Middle frontal gyrus (tissue), 1 donor: ENCODE data around the gene MPHOSPH8.
"Not testable (repeated sequence)": the region's sequence is repeated elsewhere in the genome, so short reads cannot be mapped to it uniquely, and the experiment has no call there.

ENCODE experiments used
- DNase-seq: peaks from one replicate; pipeline ENCODE4 v3.0.0-alpha.2; 2015; ENCODE audit warnings: low spot score; ENCODE audit errors: extremely low spot score

Gene MPHOSPH8

DNA sequence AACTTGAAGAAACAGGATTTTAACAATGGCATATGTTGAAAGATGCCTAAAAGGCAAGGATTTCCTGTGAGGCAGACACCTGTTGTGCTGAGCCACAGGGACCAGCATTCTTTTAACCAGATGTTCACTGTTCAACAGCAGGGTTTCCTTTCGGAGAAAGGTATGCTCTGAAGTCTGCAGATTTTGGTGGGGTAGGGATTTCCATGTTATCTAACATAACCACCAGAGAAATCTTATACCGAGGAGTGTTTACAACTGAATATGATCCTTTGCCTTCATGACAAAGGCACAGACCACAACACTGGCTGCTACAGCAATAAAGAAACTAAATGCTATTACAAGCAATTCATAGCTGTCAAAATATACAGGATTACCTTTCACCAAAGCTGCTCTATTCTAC is 48.1 kb downstream of the MPHOSPH8 start:
- no peak for DNase-seq

DNA sequence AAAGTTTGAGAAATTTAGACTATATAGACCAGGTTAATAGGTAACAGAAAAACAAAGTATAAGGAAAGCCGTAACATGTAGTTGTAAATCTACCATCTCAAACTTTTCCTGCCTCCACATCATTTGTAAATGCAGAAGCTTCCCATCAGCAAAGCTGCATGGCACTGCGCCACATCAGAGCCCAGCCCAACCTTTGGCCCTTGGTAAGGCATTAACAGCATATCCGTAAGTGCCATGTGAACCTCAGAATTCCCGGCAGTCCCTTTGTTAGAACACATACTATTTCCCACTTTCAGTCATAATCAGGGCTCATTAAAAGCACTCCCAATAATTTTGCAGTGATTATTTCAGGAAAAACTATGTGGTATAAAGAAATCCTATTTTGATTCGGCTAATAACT is 51.6 kb downstream of the MPHOSPH8 start:
- DNase-seq: no peak

DNA sequence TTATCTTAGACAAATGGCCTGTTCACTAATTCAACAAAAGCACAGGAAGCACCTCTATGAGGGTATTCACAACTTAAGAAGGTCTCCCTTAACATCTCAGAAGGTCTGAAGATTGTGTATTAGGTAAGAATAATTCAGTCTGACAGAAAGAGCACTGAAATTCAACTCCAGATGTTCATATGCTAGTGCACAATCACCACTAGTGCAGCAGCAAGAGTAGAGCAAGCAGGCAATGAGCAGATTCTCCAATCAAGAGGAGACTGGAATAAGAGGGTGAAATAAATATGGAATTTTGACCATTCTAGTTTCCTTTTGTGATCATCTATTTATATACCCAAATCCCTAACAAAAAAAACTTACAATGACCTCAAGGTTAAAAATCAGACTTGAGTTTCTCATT is 52.0 kb downstream of the MPHOSPH8 start:
- no peak for DNase-seq

DNA sequence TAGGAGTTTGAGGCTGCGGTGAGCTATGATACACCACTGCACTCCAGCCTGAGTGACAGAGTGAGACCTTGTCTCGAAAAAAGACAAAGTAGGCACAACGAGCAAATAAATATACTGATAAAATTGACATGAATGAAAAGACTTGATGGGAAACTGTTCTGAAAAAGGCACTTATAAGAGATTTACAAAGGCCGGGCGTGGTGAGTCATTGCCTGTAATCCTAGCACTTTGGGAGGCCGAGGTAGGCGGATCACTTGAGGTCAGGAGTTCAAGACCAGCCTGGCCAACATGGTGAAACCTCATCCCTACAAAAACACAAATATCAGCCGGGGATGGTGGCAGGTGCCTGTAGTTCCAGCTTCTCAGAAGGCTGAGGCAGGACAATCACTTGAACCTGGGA is 58.0 kb downstream of the MPHOSPH8 start:
- DNase-seq: not testable (repeated sequence)

DNA sequence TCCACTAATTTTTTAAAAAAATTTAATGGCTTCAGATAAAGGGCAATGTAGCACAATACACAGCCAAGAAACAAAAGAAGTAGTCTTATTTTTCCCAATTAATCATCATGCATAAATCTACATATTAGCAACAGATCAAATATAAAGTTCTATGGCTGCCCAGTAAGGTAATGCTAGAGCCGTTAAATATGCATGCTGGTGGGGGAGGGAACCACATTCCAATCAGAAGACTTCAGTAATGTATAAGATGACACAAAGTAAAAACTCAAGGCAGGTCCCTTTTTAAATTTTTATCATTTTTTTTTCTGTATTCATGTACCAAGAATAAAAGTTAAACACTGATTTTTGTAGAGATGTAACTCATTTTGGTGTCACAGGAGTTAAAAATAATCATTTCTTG is 62.0 kb downstream of the MPHOSPH8 start:
- DNase-seq: no peak

DNA sequence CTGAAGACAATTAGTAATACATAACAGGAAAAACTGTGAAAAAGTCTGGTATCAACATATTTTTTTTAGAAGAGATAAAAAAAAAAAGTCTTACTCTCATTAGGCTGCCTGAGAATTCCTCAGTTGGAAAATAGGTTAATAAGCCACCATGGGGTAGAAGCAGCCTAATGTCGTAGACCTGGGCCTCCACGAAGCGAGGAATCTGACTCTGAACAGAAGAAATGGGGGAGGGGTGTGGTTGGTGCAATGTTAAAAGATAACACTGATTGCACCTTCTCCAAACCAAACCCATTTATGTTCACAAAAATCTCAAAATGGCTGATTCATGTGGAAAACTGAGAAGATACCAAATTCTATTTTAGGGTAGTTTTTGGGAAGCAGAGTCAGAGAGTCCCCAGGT is 62.4 kb downstream of the MPHOSPH8 start:
- DNase-seq: no peak

DNA sequence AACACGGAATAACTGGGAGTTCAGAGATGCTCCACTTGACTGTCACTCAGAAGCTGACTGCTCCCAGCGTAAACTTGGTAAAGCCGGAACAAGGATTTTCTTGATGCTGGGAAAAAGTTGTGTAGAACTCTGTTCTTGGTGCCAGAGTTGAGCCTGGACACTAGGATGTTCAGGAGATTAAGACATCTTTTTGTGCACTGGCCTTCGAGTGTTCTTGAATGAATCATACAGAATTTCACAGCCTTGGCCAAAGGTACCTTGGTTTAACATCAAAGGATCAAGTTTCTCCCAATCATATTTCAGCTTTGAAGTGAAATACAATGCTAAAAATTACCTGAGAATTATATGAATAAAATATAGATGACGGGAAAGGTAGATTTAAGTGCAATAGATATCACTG is 67.5 kb downstream of the MPHOSPH8 start:
- DNase-seq: not testable (repeated sequence)

DNA sequence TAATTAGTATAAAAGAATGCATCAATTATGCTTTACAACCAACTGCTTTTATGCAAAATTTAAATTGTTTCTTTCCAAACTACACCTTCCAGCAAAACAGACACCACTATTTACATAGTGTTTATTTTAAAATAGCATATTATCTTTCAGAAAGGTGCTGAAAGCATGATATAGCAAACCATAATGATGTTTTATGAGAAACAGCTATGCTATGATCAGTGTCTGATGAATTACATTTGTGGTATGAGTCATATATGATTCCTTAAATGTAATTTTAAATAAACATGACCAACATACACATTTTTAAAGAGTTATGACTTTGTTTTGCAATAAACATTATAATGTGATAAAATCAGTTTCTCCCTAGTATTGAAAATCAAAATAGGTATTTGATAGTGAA is 68.2 kb downstream of the MPHOSPH8 start:
- not testable (repeated sequence) for DNase-seq

DNA sequence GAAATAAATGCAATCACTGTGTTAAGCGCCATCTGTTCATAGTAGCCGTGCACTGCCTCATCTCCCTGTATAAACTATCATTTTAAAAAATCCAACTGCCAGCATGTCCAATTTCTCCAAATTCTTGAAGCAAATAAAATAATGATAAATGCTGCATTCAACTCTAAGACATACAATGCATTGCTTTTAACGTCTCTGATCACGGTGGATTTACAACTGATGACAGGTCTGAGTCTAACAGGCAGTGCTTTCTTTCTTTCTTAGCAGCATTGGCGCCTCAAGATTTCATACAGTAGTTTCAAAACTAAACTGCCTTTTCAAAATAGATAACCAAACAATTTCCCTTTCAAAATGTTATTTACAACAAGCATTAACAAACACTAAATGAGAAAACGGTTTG is 70.8 kb downstream of the MPHOSPH8 start:
- DNase-seq: not testable (repeated sequence)

DNA sequence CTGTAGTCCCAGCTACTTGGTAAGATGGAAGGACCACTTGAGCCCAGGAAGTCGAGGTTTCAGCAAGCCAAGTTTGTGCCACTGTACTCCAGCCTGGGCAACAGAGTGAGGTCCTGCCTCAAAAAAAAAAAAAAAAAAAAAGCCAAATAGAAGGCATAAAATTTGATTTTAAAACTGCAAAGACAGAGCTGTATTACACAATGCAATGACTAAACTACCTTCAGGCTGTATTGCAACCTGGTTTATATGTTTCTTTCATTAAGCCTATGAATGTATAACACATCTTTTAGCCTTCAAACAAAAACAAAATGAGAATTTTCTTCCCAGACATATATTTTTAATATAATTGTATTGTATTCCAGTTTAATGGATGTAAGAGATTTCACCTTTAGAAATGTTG is 75.6 kb downstream of the MPHOSPH8 start:
- DNase-seq: not testable (repeated sequence)

DNA sequence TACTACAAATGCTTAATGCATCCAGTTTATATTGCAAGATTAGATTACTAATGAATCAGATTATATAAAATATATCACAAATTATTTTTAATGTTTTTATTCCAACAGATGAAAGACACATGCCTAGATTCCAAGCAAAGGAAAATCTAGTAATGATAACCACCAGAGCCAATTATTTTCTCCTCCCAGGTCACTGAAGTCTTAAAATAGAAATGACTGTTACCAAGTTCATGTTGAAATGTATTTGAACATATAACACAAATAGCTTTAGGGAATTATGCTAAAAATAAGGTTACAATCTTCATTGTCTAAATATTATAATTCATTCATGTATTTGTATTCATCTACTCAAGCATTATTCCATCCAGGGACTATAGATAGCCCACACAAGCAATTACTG is 76.3 kb downstream of the MPHOSPH8 start:
- not testable (repeated sequence) for DNase-seq

DNA sequence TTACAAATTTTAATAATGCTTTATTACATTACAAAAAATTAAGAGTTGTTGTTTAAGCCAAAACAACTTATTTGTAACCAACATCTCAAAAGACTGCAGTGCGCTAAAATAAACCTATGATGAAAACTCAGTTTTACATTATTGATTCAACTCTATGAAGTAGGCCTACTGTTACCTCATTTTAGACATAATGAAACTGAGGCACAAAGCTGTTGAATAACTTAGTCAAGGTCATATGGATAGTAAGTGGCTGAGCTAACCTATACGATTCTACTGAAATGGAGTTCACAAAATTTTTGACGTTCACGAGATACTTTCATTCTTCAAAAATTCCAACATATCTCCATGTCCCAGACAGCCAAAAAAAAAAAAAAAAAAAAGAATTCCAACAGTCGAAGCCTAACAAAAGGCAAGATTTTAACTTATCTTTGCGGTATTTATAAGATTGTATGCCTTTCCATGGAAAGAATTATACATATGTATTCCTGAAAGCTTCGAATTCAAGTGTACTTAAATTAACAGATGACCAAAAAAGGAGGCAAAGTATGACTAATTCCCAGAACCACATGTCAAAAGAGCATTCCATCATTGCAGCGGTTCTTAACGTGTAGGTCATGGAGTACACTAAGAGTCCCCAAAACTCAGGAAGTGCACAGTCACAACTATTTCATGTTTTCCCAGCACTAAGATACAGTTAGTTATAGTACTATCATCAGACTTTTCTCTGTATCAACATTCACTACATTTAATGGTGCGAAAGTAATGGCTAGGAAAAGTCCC is 79.9 kb downstream of the MPHOSPH8 start:
- DNase-seq: no peak

DNA sequence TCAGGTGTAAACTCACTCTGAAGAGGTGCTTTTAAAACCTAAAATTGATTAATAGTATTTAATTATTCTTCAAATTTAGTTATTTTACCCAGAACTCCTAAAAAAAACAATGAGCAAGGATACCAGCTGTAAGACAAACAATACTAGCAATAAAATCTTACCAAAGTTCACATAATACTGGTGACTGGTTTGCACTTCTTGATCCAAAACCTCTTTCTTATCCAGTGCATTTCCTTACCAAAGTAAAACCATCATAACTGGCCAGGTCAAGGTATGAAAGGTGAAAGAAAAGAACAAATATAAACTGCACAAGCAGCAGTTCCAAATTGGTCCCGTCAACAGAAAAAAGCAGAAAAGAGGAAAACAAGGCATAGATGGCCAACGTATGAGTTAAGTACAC is 86.6 kb downstream of the MPHOSPH8 start:
- DNase-seq: no peak
